Fibroblast of pulmonary artery (primary cell): ENCODE data around the gene ZMIZ1.

Source experiments
- DNase-seq: peaks from one replicate; pipeline ENCODE4 v3.0.0-alpha.2; 2010; ENCODE audit warnings: low read depth
- H3K4me3 ChIP-seq: replicated peaks from 2 replicates; pipeline ENCODE4 v1.5.1; 2011; ENCODE audit warnings: low read depth, mild to moderate bottlenecking, control low read depth, low read length, moderate library complexity
- CTCF ChIP-seq: IDR thresholded peaks from 2 replicates; pipeline ENCODE4 v1.5.1; 2011; ENCODE audit warnings: mild to moderate bottlenecking, control low read depth, low read length, inconsistent platforms; ENCODE audit errors: missing control alignments

ZMIZ1 gene

GRCh38 chr10:79079490-79080355 lies 11.0 kb downstream of the ZMIZ1 start:
- no peak overlapping the region for H3K4me3 ChIP-seq
- DNase-seq: peak; percentile 36
- no peak for TF ChIP-seq CTCF

GRCh38 chr10:79081353-79082034 lies 12.7 kb downstream of the ZMIZ1 start:
- DNase-seq: peak; percentile 65
- H3K4me3 ChIP-seq: no peak overlapping the region
- TF ChIP-seq CTCF: no peak

- no peak overlapping the region for H3K4me3 ChIP-seq
- no peak for TF ChIP-seq CTCF
- DNase-seq: no peak
These were observed 13.2 kb downstream of the ZMIZ1 start for GRCh38 chr10:79082035-79082373.

GRCh38 chr10:79082631-79083596 lies 14.1 kb downstream of the ZMIZ1 start:
- H3K4me3 ChIP-seq: no peak overlapping the region
- no peak for TF ChIP-seq CTCF
- no peak for DNase-seq

GRCh38 chr10:79084012-79084971 lies 15.5 kb downstream of the ZMIZ1 start:
- H3K4me3 ChIP-seq: no peak overlapping the region
- peak; percentile 95 for DNase-seq

More at GRCh38 chr10:79084012-79084971, 15.5 kb downstream of the ZMIZ1 start:
- no peak for TF ChIP-seq CTCF
